GM18907 (cell line): ENCODE results near the gene MYO7B.

ENCODE experiments used
- ATAC-seq: cut with Tn5 transposase; IDR thresholded peaks from one replicate; pipeline ENCODE4 v1.9.1; 2021; ENCODE audit warnings: mild to moderate bottlenecking, moderate library complexity; ENCODE audit not compliant: unreplicated experiment

Gene MYO7B

DNA sequence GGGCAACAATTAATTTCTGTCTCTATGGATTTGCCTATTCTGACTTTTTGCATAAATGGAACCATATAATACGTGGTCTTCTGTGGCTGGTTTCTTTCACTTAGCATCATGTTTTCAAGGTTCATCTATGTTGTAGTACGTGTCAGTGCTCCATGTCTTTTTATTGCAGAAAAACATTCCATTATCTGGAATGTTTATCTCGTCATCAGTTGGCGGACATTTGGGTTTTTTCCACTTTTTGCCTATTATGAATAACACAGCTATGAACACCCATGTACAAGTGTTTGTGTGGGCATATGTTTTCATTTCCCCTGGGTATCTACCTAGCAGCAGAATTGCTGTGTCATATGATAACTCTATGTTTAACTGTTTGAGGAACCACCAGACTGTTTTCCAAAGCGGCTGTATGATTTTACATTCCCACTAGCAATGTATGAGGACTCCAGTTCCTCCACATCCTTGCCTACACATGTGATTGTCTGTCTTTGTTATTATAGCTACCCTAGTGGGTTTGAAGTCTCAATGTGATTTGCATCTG lies 49.9 kb downstream of the MYO7B start:
- ATAC-seq, result no peak

DNA sequence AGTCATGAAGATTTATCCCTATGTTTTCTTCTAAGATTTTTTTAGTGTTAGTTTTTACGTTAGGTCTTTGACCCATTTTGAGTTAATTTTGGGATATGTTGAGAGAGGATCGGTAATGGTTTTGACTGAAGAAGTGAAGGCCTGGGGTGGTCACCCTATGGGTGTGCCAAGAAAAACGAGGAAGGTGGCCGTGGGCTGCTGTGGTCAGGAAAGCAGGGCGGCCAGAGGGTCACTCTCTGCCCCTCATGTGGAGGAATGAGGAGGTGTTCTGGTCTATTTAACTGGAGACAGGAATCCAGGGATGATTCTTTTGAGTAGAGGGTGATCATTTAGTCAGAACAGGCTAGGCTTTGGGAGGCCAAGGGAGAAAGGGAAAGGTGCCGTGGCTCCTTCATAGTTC lies 50.7 kb downstream of the MYO7B start:
- ATAC-seq, result no peak

DNA sequence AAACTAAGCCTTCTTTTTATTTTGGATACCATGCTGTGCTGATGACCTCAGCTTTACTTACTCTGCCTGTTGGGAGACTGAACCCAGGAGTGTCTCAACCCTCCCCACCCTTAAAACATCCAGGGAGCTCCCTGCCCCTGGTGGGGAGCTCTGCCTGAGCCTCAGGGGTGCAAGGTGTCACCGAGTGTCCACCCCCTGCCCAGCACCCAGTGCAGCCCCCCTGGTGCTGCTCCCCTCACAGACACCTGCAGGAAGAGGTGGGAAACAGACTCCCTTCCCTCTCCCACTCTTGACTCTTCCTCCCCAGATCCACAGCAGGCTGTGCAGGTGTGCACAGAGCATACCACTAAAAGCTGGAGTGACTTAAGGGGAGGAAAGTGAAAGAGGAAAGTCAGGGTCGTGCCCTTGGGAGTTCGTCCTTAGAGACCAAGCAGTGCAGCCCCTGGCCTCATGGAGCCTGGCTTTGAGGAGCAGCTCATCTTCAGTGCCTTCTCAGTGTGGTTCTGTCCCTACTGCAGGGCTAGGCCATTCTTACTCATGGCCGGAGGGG lies 51.3 kb downstream of the MYO7B start:
- ATAC-seq, result no peak

DNA sequence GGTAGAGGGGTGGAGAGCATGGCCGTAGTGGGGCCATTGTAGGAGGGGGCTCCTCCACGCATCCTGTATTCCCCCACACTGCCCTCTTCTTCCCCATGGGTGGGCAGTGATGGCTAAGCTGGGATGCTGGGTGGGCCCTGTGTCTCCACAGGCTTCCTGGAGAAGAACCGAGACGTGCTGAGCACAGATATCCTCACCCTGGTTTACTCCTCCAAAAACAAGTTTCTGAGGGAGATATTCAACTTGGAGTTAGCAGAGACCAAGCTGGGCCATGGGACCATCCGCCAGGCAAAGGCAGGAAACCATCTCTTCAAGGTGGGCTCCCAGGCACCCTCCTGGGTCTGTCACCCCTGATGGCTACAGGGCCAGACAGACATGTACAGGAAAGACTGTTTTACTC lies 52.8 kb downstream of the MYO7B start:
- ATAC-seq, result no peak

DNA sequence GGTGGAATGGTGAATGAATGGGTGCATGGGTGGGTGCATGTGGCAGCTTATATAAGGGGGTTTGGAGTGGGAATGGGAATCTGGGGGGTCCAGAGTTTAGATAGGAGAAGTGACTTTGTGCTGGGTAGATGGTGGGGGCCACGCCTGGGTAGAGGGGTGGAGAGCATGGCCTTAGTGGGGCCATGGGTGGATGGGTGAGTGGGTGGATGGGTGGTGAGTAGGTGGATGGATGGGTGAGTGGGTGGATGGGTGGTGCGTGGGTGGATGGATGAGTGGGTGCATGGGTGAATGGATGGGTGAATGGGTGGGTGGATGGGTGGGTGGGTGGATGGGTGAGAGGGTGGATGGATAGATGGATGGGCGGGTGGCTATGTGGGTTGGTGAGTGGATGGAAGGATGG lies 53.9 kb downstream of the MYO7B start:
- ATAC-seq, result no peak

DNA sequence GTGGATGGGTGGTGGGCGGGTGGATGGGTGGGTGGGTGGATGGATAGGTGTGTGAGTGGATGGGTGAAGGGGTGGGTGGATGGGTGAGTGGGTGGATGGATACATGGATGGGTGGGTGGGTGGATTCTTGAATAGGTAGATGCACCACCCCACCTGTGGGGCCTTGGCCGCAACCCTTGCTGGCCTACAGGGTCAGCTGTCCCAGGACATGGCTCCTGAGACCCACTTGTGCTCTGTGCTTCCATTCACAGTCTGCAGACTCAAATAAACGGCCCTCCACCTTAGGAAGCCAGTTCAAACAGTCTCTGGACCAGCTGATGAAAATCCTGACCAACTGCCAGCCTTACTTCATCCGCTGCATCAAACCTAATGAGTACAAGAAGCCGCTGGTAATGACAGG lies 54.4 kb downstream of the MYO7B start:
- ATAC-seq, result no peak

DNA sequence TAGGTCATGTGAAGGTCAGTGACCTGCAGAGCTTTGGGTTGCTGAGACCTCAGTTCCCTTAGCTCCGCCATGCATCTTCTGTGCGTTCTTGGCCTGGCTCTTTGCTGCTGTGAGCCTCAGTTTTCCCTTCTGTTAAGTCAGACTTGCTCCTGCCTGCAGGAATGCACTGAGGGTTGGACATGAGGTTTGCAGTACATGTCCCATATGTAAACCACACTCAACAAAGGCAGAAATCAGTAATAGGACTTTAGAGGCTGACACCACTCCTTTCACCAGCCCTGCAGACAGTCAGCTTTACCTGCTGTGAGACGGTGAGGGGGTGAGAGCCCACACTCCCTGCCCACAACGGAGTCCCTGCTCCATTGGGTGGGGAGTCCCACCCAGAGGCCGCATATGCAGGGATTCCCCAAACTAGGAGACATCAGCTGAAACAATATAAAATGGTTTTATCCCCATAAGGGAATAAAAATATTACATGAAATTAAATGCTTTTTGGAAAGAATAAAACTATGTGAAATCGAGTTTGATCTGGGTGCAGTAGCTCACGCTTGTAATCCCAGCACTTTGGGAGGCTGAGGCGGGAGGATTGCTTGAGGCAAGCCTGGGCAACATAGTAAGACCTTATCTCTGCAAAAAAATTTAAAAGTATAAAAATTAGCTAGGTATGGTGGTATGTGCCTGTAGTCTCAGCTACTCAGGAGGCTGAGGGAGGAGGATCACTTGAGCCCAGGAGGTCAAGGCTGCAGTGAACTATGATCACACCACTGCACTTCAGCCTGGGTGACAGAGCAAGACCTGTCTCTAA lies 55.1 kb downstream of the MYO7B start:
- no peak for ATAC-seq

DNA sequence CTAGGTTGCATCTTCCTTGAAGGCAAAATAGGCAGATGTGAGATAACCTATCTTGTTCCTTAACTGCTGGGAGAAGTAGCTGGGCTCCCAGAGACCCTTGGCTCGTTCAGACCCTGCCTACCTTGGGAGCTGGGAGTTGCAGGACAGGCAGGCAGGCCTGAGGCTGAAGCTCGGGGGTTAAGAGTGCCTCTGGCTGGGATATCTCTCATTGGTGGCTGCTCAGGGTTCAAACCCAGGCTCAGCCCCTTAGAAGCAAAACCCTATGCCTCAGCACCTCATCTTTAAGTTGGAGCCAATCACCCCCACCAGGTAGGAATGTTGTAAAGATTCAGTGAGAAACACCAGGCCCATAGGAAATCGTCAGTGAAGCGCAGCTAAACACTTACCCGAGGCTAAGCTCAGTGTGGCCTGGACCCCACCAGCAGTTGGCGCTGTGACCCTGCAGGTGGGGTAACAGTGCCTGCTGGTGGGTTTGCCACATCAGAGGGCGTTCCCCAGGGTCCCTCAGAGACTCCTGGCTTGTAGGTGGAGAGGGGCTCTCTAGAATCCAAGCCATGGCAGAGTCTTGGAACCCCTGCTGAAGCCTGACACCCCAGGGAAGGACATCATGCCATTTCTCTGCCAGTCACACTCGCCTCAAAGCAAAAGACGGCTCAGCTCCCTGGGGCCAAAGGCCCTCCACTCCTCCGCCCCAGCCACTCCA lies 55.9 kb downstream of the MYO7B start:
- peak; percentile 81 for ATAC-seq

DNA sequence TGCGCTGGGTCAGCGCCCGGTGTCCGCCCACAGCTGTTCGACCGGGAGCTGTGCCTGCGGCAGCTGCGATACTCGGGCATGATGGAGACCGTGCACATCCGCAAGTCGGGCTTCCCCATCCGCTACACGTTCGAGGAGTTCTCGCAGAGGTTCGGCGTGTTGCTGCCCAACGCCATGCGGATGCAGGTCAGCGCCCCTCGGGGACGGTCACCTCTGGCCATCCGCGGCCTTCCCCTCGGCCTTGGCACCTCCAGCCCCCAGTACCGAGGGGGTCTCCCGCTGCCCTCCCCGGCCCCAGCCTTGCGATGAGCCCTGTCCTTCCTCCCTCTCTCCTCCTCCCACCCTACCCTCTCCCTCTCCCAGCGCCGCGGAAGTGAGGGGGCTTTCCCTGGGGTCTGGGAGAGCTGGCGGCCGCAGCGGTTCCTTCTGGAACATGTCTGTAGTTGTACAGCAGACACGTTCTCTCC lies 57.3 kb downstream of the MYO7B start:
- ATAC-seq, result no peak

DNA sequence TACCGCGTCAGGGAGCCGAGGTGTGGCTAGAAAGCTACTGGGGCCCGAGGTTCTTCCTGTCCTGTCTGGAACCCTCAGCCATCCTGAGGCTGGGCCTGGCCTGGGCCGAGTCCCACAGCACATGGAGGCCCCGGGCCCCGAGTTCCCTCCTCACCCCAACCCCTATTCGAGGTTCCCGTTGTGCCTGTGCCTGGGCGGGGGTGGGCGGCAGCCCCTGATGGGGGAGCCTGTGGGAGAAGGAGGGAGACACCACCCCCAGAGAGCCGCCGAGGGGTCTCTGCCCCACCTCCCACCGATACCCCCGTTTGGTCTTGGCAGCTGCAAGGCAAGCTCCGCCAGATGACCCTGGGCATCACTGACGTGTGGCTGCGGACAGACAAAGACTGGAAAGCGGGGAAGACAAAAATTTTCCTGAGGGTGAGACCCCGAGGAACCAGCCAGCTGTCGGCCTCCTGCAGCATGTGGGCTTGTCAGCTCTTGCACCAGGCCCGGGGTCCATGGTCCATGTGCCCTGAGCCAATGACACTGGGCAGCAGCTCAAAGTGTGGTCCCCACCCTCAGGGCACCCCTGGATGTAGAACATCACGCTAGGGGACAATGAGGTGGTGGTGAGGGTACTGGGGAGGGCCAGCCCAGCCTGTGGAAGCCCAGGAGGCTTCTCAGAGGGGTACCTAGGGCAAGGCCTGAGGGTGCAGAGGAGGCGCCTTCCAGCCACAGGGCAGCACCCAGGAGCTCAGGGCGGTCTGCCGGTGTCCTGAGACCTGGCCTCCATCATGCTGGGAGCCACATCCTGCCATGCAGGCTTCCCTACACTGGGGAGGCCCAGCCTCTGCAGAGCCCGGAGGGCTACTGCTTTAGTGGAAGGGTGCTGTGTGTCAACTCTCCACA lies 58.0 kb downstream of the MYO7B start:
- no peak for ATAC-seq

DNA sequence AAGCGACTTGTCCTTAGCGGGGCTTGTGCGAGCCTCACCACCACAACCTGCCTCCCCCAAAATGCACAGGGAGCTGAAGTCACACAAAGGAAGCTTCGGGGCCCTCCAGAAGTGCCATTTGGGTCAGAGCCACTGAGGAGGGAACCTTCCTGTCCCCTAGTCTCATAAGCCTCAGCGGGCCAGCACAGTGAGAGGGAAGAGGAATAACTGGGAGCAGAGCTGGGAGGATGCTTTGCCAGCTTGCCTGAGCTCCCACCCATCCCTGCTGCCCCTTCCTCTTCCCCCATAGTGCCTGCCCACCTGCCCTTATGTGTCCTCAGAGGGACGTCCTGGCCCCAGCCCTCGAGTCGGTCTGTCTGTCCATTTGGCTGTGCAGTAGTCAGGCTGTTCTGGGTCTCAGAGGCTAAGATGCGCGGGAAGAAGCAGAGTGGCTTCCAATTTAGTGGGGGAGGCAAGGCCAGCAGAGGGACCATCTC lies 58.7 kb downstream of the MYO7B start:
- ATAC-seq, result no peak

DNA sequence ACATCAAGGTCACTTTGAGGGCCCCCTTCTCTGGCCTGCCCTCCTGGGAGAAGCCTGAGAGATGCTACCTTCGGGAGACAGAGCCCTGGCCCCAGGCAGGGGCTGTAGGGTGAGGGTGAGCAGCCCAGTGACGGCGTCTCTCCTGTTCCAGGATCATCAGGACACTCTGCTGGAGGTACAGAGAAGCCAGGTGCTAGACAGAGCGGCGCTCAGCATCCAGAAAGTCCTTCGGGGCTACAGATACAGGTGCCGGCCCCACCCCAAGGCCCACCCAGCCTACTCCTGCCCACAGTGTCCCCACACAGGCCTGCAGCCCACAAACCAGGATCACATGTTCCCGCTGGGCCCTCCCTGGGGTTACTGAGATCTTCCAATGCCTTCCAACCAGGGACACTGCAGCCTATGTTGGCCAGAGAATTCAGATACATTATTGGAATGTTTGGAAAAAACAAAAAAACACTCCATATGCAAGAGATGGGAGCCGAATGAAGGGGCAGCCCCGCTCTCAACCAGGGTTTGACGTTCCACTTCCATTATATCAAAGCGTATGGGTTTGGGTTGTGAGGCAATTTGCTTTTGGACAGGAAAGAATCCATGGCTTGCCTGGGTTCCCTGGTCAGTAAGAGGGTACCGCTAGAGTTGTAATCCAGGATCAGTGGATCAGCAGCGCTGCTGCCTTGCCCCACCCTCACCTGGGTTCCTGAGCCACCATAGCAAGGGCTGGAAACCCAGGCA lies 61.0 kb downstream of the MYO7B start:
- no peak for ATAC-seq

DNA sequence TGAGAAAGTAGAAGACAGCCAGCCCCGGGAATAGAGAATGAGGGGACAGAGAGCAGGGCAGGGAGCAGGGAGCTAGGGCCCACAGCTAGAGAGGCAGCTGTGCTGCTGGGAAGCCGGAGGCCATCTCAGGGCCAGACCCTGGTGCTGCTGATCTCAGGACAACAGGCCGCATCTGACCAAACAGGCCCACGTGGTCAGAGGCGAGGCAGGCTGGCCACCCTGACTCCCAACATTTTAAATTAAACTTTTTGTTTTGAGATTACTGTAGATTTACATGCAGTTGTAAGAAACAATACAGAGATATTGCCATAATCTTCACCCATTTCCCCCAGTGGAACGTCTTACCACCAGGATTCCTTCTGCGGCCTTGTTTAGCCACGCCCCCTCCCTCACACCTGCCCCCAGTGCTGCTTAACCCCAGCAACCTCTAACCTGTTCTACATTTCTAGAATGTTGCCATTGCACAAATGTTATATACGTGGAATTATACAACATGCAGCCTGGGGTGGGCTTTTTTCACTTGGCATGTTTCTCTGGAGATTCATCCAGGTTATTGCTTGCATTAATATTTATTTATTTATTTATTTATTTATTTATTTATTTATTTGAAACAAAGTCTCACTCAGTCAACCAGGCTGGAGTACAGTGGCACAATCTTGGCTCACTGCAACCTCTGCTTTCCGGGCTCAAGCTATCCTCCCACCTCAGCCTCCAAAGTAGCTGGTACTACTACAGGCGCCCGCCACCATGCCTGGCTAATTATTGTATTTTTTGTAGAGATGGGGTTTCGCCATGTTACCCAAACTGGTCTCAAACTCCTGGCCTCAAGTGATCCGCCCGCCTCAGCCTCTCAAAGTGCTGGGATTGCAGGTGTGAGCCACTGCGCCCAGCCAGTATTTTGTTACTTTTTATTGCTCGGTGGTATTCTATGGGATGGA lies 61.8 kb downstream of the MYO7B start:
- ATAC-seq, result no peak

DNA sequence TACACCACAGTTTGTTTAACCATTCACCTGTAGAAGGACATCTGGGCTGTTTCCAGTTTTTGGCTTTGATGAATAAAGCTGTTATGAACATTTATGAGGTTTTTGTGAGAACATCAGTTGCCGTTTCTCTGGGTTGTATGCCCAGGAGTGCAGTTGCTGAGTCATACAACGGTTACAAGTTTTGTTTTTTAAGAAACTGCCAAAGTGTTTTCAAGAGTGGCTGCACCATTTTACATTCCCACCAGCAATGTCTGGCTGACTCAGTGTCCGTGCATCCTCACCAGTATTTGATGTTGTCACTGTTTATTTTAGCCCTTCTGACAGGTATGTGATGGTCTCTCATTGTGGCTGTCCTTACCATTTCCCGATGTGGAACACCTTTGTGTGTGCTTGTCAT lies 62.5 kb downstream of the MYO7B start:
- ATAC-seq, result no peak

DNA sequence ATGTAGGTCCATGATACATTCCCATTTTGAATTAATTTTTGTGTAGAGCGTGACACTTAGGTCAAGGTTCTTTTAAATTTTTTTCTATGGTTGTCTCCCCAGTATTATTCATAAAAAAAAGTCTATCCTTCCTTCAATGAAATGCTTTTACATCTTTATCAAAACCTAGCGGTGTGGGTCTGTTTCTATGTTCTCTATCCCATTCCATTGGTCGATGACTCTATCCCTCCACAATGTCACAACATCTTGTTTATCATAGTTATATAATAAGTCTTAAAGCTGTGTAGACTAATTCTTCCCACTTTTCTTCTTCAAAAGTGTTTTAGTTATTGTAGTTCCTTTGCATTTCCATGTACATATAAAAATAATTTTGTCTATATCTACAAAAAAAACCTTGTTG lies 63.2 kb downstream of the MYO7B start:
- no peak for ATAC-seq

DNA sequence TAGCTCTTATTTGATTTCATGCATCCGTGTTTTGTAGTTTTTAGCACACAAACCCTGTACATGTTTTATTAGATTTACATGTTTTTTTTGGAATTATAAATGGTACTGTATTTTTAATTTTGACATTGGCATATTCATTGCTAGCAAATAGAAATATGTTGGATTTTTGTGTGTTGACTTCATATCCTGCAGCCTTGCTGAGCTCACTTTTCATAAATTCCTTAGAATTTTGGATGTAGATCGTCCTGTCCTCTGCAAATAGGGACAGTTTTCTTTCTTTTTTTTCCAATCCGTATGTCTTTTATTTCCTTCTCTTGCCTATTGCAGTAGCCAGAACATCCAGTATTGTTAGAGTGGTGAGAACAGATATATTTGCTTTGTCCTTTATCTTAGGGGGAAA lies 63.7 kb downstream of the MYO7B start:
- no peak for ATAC-seq

DNA sequence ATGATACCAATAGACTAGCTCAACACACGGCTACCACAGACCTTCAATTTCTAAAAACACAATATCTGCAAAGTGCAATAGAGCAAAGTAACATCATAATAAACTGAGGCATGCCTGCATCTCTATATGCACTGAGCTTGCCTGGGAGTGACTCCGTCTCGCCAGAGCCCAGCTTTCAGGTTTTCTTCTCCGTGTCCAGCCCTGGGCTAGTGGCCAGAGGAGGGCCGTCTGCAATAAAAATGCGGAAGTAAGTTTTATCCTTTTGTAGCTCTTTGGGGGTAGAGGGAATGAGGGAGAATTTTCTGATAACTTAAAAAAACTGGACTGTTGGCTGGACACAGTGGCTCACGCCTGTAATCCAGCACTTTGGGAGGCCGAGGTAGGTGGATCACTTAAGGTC lies 69.5 kb downstream of the MYO7B start:
- ATAC-seq, result no peak

DNA sequence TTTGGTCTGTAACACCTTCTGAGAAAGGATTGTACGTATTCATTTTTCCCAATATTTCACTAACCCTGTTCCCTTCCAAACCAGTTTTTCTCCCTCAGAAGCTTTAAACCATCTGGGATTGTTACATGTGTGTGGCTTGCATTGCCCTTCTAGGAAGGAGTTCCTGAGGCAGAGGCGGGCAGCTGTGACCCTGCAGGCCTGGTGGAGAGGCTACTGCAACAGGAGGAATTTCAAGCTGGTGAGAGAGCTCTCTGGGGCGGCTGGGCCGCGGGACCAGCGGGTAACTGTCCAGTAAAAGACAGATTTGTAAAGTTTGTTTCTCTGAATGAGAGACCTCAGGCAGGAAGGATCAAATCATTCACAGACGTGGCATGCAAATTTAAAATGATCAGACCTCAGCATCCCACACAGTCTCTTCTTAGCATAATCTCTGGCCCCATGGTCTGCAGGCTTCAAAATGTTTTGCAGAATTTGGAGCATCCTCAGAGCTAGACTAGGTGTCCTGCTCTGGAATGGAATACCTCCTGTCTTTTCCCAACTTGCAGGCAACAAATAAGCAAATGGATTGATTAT lies 70.3 kb downstream of the MYO7B start:
- ATAC-seq, result no peak
